DOHH2 (cell line): ENCODE data around the gene SCN2A.

Source experiments
- H3F3A ChIP-seq: fragments of 200-600 bp; sonication (generic), shearing (Covaris generic); 2 replicates; pipeline ENCODE4 v1.6.0; 2016; ENCODE audit warnings: antibody characterized with exemption, mild to moderate bottlenecking; ENCODE audit not compliant: control insufficient read depth, insufficient read depth
- H3K27ac ChIP-seq: fragments of 200-600 bp; sonication (generic); 2 replicates; pipeline ENCODE4 v1.5.1; 2014; ENCODE audit warnings: low read depth, mild to moderate bottlenecking, low read length, moderate library complexity
- H3K27me3 ChIP-seq: fragments of 200-600 bp; sonication (generic); 2 replicates; pipeline ENCODE4 v1.6.1; 2014; ENCODE audit warnings: mild to moderate bottlenecking, low read length, mixed read lengths; ENCODE audit not compliant: control insufficient read depth
- H3K36me3 ChIP-seq: fragments of 200-600 bp; sonication (generic); 2 replicates; pipeline ENCODE4 v1.6.1; 2014; ENCODE audit warnings: mild to moderate bottlenecking, low read length, moderate library complexity, mixed read lengths; ENCODE audit not compliant: control insufficient read depth
- H3K4me1 ChIP-seq: fragments of 200-600 bp; sonication (generic); 2 replicates; pipeline ENCODE4 v1.6.1; 2014; ENCODE audit warnings: mild to moderate bottlenecking, low read length, mixed read lengths; ENCODE audit not compliant: control insufficient read depth
- H3K4me2 ChIP-seq: fragments of 200-600 bp; sonication (generic); 2 replicates; pipeline ENCODE4 v1.6.0; 2014; ENCODE audit warnings: mild to moderate bottlenecking, low read length, moderate library complexity
- H3K4me3 ChIP-seq: fragments of 200-600 bp; sonication (generic); 2 replicates; pipeline ENCODE4 v1.5.1; 2014; ENCODE audit warnings: mild to moderate bottlenecking, low read length, mixed read lengths
- H3K79me2 ChIP-seq: fragments of 200-600 bp; sonication (generic); 2 replicates; pipeline ENCODE4 v1.6.1; 2014; ENCODE audit warnings: mild to moderate bottlenecking, low read length, mixed read lengths; ENCODE audit not compliant: control insufficient read depth
- H3K9me2 ChIP-seq: fragments of 200-600 bp; sonication (generic); replicated peaks from 2 replicates; pipeline ENCODE4 v1.6.1; 2014; ENCODE audit warnings: mild to moderate bottlenecking, low read length, mixed read lengths; ENCODE audit not compliant: control insufficient read depth
- H3K9me3 ChIP-seq: fragments of 200-600 bp; sonication (generic); 2 replicates; pipeline ENCODE4 v1.6.1; 2014; ENCODE audit warnings: antibody characterized with exemption, low read length, mixed read lengths; ENCODE audit not compliant: control insufficient read depth, insufficient read depth
- H4K20me1 ChIP-seq: fragments of 200-600 bp; sonication (generic); 2 replicates; pipeline ENCODE4 v1.6.0; 2014; ENCODE audit warnings: low read depth, mild to moderate bottlenecking, antibody characterized with exemption, low read length, moderate library complexity; ENCODE audit not compliant: control insufficient read depth, insufficient read depth
- CTCF ChIP-seq: fragments of 200-600 bp; sonication (generic); IDR thresholded peaks from one replicate; pipeline ENCODE4 v1.5.1; 2014; ENCODE audit warnings: antibody characterized with exemption, mild to moderate bottlenecking, low read depth, low read length; ENCODE audit not compliant: poor library complexity, severe bottlenecking
- EZH2phosphoT487 ChIP-seq: fragments of 200-600 bp; sonication (generic); IDR thresholded peaks from 2 replicates; pipeline ENCODE4 v1.6.1; 2017; ENCODE audit warnings: borderline replicate concordance, mild to moderate bottlenecking, antibody characterized with exemption, low read length, moderate library complexity, mixed read lengths

The SCN2A gene

GRCh38 chr2:165227571-165227970, 11.6 kb upstream of the SCN2A start:
- no peaks in the 10 kb centered on the region for H3K79me2 ChIP-seq
- no peaks in the 10 kb centered on the region for H3K36me3 ChIP-seq
- no peak overlapping the region for H3K27ac ChIP-seq
- H4K20me1 ChIP-seq = no peaks in the 10 kb centered on the region
- no peaks in the 10 kb centered on the region; the same call in 1 of the 2 replicates for H3K9me2 ChIP-seq
- 0 out of 2 replicates have a peak, but pooled peaks cover 5% of the 10 kb centered on the region for H3K27me3 ChIP-seq
- H3F3A ChIP-seq = no peaks in the 10 kb centered on the region
- no peaks in the 10 kb centered on the region for H3K9me3 ChIP-seq
- H3K4me3 ChIP-seq = no peak overlapping the region
- H3K4me2 ChIP-seq = no peak overlapping the region
- TF ChIP-seq CTCF = no peak
- no peak for TF ChIP-seq EZH2phosphoT487
- no peaks in the 10 kb centered on the region for H3K4me1 ChIP-seq

GRCh38 chr2:165237056-165237455, 2.2 kb upstream of the SCN2A start:
- TF ChIP-seq CTCF = no peak
- TF ChIP-seq EZH2phosphoT487 = no peak
- Histone ChIP-seq H3K9me2 (no peaks in the 10 kb centered on the region), H3K4me2 (no peak overlapping the region), H3K27ac (no peak overlapping the region), H3K27me3 (no peaks in the 10 kb centered on the region), H3K36me3 (no peaks in the 10 kb centered on the region), H3F3A (no peaks in the 10 kb centered on the region), H3K79me2 (no peaks in the 10 kb centered on the region), H3K4me1 (no peaks in the 10 kb centered on the region), H3K4me3 (no peak overlapping the region), H4K20me1 (no peaks in the 10 kb centered on the region), H3K9me3 (no peaks in the 10 kb centered on the region)

GRCh38 chr2:165238295-165238694, 919 bp upstream of the SCN2A start:
- no peaks in the 10 kb centered on the region for H3K79me2 ChIP-seq
- no peaks in the 10 kb centered on the region for H3K9me3 ChIP-seq
- no peaks in the 10 kb centered on the region for H3K9me2 ChIP-seq
- TF ChIP-seq CTCF (no peak), EZH2phosphoT487 (no peak)
- H3K27me3 ChIP-seq = no peaks in the 10 kb centered on the region
- no peak overlapping the region for H3K27ac ChIP-seq
- H3K36me3 ChIP-seq = no peaks in the 10 kb centered on the region
- no peaks in the 10 kb centered on the region for H4K20me1 ChIP-seq
- no peaks in the 10 kb centered on the region for H3K4me1 ChIP-seq
- H3K4me2 ChIP-seq = no peak overlapping the region
- H3F3A ChIP-seq = no peaks in the 10 kb centered on the region
- no peak overlapping the region for H3K4me3 ChIP-seq
